Liver (tissue), 3 donors: ENCODE results near the gene SLC15A5.

ENCODE experiments used
- JUND ChIP-seq, 2 donors: IDR thresholded peaks; 2 replicates each; pipeline ENCODE4 v1.6.1; 2016; ENCODE audit warnings: antibody characterized with exemption in 2 of 2
- RAD21 ChIP-seq, 2 donors: IDR thresholded peaks; 2 replicates each; pipeline ENCODE4 v1.6.1; 2016; ENCODE audit warnings: antibody characterized with exemption in 2 of 2, mild to moderate bottlenecking in 2 of 2
- TF ChIP-seq, protein P1 (sequence below): fragments of 150-350 bp; IDR thresholded peaks from 2 replicates; pipeline ENCODE4 v1.5.1; 2017; ENCODE audit warnings: improper control_type of control experiment, low read depth, low read length; ENCODE audit not compliant: missing input control
- donor health status: healthy.
- donor health status: healthy.

DNA sequence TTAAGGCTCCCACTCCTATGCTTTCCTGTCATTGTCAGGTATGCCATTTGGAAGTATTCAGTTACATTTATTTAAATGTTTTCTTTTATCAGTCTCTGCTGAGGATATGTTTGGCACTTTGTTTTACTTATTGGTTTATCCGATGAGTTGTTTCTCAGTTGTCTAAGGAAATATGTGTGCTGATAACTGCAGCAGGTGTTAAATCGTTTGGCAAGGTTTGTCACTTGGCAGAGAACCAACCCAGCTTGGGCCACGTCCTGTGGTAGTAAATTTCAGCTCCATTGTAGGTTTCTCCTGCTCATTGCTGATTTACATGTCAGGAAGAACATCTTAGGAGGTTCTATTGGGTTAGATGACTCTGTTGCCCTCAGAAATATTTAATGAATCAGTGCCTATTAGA lies 47.9 kb upstream of the SLC15A5 start:
- TF ChIP-seq, protein P1, sequence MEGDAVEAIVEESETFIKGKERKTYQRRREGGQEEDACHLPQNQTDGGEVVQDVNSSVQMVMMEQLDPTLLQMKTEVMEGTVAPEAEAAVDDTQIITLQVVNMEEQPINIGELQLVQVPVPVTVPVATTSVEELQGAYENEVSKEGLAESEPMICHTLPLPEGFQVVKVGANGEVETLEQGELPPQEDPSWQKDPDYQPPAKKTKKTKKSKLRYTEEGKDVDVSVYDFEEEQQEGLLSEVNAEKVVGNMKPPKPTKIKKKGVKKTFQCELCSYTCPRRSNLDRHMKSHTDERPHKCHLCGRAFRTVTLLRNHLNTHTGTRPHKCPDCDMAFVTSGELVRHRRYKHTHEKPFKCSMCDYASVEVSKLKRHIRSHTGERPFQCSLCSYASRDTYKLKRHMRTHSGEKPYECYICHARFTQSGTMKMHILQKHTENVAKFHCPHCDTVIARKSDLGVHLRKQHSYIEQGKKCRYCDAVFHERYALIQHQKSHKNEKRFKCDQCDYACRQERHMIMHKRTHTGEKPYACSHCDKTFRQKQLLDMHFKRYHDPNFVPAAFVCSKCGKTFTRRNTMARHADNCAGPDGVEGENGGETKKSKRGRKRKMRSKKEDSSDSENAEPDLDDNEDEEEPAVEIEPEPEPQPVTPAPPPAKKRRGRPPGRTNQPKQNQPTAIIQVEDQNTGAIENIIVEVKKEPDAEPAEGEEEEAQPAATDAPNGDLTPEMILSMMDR, result no peak
- TF ChIP-seq RAD21 (IDR thresholded peaks at IDR 0.05) (no peak), JUND (IDR thresholded peaks at IDR 0.05) (no peak)
